Measurements from ENCODE around the gene PRXL2A.

Gene PRXL2A

GRCh38 chr10:80458638-80459037 lies 50.3 kb downstream of the PRXL2A start:
- H3K27me3 ChIP-seq (ENCODE audit: control insufficient read depth, insufficient read depth, low read length): peaks cover 6% of the 10 kb centered on the region
- no peak overlapping the region for H3K9ac ChIP-seq (ENCODE audit: low read depth, low read length)
- peaks cover 23% of the 10 kb centered on the region for H3K4me1 ChIP-seq (ENCODE audit: control insufficient read depth, insufficient read depth, low read length)
- no peaks in the 10 kb centered on the region for H3K36me3 ChIP-seq (ENCODE audit: control insufficient read depth, insufficient read depth, low read length)
- H3K4me3 ChIP-seq (ENCODE audit: low read depth, low read length): no peak overlapping the region
- no peaks in the 10 kb centered on the region for H3K9me3 ChIP-seq (ENCODE audit: control insufficient read depth, insufficient read depth, low read length)

DNA sequence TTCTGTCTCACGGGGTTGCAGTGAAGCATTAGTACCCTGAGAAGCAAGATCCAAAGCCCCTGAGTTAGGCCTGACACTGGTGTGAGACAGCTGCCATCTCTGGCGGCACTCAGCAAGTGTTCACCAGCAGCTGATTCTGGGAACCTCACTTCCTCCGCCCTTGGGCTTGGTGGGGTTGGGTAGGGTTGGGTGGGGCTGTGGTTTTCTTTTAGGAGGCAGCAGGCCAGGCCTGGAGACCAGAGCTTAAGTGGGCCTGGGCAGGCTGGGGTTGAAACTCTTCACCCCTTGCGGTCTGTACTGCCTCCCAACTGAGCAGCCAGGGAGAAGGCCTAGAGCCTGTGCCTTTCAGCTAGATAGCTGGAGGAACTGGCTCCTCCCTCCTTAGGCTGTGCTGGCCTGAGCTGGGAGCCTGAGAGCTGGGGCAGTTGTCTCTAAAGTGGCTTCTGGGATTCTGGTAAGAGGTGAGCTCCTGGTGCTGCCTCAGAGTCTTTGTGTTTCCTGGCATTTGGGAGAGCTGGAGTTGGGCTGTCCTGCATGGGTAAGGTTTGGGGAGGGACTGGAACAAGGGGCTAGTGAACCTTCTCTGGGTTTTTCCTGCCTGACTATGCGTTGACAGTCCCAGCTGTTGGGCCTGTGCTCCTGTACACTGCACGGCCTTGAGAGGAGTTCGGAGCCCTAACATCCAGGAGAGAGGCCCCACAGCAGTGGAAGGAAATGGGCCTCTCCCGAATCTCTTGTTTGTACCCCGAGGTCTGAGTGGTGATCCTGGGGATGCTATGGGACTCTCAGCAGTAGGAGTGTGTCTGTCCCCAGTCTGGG lies 50.9 kb downstream of the PRXL2A start:
- no peak overlapping the region for H3K9ac ChIP-seq (ENCODE audit: low read depth, low read length)

DNA sequence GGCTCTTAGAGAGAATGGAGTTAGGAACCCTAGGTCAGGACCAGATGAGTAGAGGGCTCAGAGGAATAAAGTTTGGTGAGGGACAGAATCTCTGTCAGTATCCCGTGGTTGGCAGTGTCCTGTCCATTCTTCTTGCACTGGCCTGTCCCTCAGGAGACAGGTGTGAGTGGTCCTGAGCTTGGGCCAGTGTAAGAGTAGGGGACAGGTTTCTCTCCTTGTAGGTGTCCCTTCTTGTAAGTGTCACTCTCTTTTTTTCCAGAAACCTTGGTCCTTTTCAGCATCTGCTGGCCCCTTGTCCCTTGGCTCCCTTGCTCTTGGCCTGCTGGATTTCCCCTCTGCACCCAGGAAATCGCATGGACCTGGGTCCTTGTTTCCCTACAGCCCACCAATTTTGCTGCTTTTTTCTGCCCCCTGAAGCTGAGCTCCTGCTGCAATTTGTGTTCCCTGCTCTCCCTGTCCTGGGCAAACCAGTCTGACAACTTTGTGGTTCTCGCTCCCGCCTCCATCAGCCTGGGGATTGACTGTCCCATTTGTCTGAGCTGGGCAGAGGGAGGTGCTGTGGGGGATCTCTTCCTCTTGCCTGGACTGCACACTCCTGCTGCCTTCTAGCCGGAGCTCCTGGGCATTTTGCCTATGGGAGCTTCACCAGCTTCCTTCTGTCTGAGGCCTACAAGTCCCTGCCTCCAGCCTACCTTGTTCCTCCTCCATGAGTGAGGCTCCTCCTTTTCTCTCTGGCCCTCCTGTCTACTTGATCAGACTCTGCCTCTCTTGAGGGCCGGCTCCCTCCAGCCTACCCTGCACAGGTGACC lies 52.3 kb downstream of the PRXL2A start:
- Histone ChIP-seq H3K4me1 (ENCODE audit: control insufficient read depth, insufficient read depth, low read length) (peaks cover 38% of the 10 kb centered on the region), H3K9ac (ENCODE audit: low read depth, low read length) (peak overlapping the region; percentile 47), H3K4me3 (ENCODE audit: low read depth, low read length) (no peak overlapping the region), H3K27me3 (ENCODE audit: control insufficient read depth, insufficient read depth, low read length) (peaks cover 6% of the 10 kb centered on the region), H3K36me3 (ENCODE audit: control insufficient read depth, insufficient read depth, low read length) (no peaks in the 10 kb centered on the region), H3K9me3 (ENCODE audit: control insufficient read depth, insufficient read depth, low read length) (no peaks in the 10 kb centered on the region)

More for the DNA sequence above, 50.9 kb downstream of the PRXL2A start:
- H3K36me3 ChIP-seq (ENCODE audit: control insufficient read depth, insufficient read depth, low read length): no peaks in the 10 kb centered on the region
- peaks cover 6% of the 10 kb centered on the region for H3K27me3 ChIP-seq (ENCODE audit: control insufficient read depth, insufficient read depth, low read length)
- no peaks in the 10 kb centered on the region for H3K9me3 ChIP-seq (ENCODE audit: control insufficient read depth, insufficient read depth, low read length)
- peaks cover 29% of the 10 kb centered on the region for H3K4me1 ChIP-seq (ENCODE audit: control insufficient read depth, insufficient read depth, low read length)
- H3K4me3 ChIP-seq (ENCODE audit: low read depth, low read length): no peak overlapping the region

GRCh38 chr10:80461208-80462183 lies 53.1 kb downstream of the PRXL2A start:
- Histone ChIP-seq H3K9ac (ENCODE audit: low read depth, low read length) (peak overlapping the region; percentile 47), H3K4me3 (ENCODE audit: low read depth, low read length) (no peak overlapping the region)

GRCh38 chr10:80462299-80462980 lies 54.1 kb downstream of the PRXL2A start:
- Histone ChIP-seq H3K27me3 (ENCODE audit: control insufficient read depth, insufficient read depth, low read length) (peaks cover 5% of the 10 kb centered on the region), H3K4me3 (ENCODE audit: low read depth, low read length) (no peak overlapping the region), H3K9ac (ENCODE audit: low read depth, low read length) (no peak overlapping the region), H3K9me3 (ENCODE audit: control insufficient read depth, insufficient read depth, low read length) (no peaks in the 10 kb centered on the region), H3K36me3 (ENCODE audit: control insufficient read depth, insufficient read depth, low read length) (no peaks in the 10 kb centered on the region), H3K4me1 (ENCODE audit: control insufficient read depth, insufficient read depth, low read length) (peaks cover 43% of the 10 kb centered on the region)

More at GRCh38 chr10:80461208-80462183, 53.1 kb downstream of the PRXL2A start:
- H3K36me3 ChIP-seq (ENCODE audit: control insufficient read depth, insufficient read depth, low read length): no peaks in the 10 kb centered on the region
- no peaks in the 10 kb centered on the region for H3K9me3 ChIP-seq (ENCODE audit: control insufficient read depth, insufficient read depth, low read length)
- peaks cover 4% of the 10 kb centered on the region for H3K27me3 ChIP-seq (ENCODE audit: control insufficient read depth, insufficient read depth, low read length)
- peaks cover 38% of the 10 kb centered on the region for H3K4me1 ChIP-seq (ENCODE audit: control insufficient read depth, insufficient read depth, low read length)

DNA sequence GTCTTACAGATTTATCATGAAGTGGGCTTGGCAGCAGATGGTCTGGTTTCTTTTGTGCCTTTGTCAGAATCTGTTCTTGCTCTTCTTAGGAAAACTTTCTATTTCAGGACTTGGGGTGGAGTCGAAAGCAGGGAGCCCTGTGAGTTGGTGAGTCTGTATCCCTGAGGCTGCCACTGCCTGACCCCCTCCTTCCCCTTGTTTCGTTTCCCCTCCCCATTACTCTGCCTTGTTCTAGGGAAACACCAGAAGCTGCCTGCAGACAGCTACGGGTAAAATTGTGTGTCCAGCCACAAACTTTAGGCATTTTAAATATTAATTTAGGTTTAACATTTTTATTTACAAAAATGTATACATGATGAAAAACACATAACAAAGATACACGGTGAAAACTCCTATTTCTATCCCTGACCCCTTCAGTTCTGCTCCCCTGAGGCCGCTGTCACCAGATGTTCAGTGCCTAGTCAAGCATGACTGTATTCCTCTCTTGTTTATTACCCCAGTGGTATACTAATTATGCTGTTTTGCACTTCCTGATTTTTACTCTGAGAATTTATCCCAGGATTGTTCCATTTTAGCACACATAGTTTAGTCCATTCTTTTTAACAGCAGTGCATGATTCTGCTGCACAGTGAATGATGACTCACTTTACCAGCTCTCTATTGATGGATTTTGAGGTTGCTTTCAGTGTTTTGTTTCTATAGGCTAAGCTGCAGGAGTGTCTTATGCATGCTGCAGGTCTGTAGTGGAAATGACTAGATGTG lies 54.8 kb downstream of the PRXL2A start:
- no peak overlapping the region for H3K9ac ChIP-seq (ENCODE audit: low read depth, low read length)
- no peaks in the 10 kb centered on the region for H3K36me3 ChIP-seq (ENCODE audit: control insufficient read depth, insufficient read depth, low read length)
- H3K27me3 ChIP-seq (ENCODE audit: control insufficient read depth, insufficient read depth, low read length): peaks cover 10% of the 10 kb centered on the region
- peaks cover 45% of the 10 kb centered on the region for H3K4me1 ChIP-seq (ENCODE audit: control insufficient read depth, insufficient read depth, low read length)
- no peaks in the 10 kb centered on the region for H3K9me3 ChIP-seq (ENCODE audit: control insufficient read depth, insufficient read depth, low read length)
- H3K4me3 ChIP-seq (ENCODE audit: low read depth, low read length): no peak overlapping the region

DNA sequence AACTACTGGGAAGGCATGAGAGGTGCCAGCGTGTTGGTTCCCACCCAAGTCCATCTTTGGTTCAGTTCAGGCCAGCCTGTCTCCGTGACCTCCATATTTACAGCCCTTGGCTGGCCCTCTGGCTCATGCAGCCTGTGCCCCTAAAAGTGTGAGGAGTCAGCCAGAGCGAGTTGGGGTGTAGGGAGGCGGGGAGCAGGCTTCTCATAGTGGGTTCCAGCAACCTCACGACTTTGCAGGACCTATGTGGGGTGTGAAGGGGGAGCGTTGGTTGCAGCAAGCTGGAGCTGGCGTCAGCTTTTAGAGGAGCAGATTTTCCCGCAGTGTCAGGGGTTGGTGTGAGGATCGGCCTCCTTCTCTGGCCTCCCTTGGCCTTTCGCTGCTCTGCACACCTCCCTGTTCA lies 55.5 kb downstream of the PRXL2A start:
- Histone ChIP-seq H3K9me3 (ENCODE audit: control insufficient read depth, insufficient read depth, low read length) (no peaks in the 10 kb centered on the region), H3K9ac (ENCODE audit: low read depth, low read length) (no peak overlapping the region), H3K4me1 (ENCODE audit: control insufficient read depth, insufficient read depth, low read length) (peaks cover 41% of the 10 kb centered on the region), H3K27me3 (ENCODE audit: control insufficient read depth, insufficient read depth, low read length) (peaks cover 12% of the 10 kb centered on the region), H3K4me3 (ENCODE audit: low read depth, low read length) (no peak overlapping the region), H3K36me3 (ENCODE audit: control insufficient read depth, insufficient read depth, low read length) (no peaks in the 10 kb centered on the region)

DNA sequence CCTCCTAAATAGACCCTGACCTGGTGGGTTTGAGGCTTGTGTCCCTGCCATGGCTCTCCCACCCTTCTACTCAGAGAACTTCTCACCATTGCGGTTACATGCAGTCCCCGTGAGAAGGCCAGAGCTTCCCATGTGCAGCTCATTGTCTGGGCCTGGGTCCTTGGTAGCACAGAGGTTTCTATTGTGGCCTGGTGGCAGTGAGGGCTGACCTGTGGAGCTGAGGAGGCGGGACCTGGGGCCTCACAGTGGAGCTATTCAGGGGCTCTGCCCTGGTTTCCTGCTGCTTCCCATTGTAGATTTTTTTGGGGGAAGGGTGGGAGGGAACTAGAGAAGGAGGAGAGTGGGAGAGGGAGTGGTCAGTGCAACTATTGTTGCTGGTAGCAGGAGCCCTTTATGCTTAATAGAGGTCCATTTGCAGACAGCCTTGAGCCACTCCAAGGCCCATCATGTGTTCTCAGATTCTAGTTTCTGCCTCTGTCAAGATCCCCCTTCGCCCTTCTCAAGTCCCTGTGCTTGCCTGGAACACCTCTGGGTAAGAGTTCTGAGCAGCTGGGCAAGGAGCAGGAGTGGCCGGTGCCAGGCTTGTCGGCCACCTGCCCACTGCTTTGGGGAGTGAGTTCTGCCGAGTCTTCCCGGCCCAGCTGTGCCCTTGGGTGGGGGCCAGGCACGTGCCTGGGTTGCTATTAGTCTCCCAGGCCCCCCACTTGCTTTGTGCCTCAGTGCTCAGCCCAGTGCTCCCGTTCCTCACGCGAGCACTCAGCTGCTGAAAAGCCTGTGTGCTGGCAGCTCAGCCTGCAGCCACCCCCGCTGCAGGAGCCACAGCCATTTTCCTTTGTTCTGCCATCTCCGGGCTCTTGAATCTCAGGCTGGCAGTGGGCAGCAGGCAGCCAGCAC lies 56.5 kb downstream of the PRXL2A start:
- H3K4me1 ChIP-seq (ENCODE audit: control insufficient read depth, insufficient read depth, low read length): peaks cover 39% of the 10 kb centered on the region
- no peaks in the 10 kb centered on the region for H3K36me3 ChIP-seq (ENCODE audit: control insufficient read depth, insufficient read depth, low read length)
- peaks cover 19% of the 10 kb centered on the region for H3K27me3 ChIP-seq (ENCODE audit: control insufficient read depth, insufficient read depth, low read length)
- H3K9me3 ChIP-seq (ENCODE audit: control insufficient read depth, insufficient read depth, low read length): no peaks in the 10 kb centered on the region
- no peak overlapping the region for H3K9ac ChIP-seq (ENCODE audit: low read depth, low read length)
- H3K4me3 ChIP-seq (ENCODE audit: low read depth, low read length): peak overlapping the region; percentile 35

DNA sequence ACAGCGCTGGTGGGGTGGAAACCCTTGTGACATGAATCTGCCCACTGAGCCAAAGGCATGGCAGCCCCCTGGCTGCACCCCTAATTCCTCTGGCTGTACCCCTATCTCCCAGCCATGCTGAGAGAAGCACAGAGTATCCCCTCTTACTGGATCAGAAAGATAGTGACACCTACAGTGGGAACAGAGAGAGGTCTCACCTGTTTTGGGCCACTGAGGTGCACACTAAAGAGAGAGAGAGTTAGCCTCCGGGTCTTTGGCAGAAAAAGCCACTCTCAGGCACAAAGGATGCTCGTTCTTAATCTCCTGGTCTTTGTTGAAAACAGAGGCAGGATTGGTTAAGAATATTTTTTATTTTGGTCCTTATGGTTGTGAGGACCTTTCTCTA lies 57.1 kb downstream of the PRXL2A start:
- no peaks in the 10 kb centered on the region for H3K9me3 ChIP-seq (ENCODE audit: control insufficient read depth, insufficient read depth, low read length)
- H3K27me3 ChIP-seq (ENCODE audit: control insufficient read depth, insufficient read depth, low read length): peaks cover 19% of the 10 kb centered on the region
- H3K4me3 ChIP-seq (ENCODE audit: low read depth, low read length): peak overlapping the region; percentile 35
- no peak overlapping the region for H3K9ac ChIP-seq (ENCODE audit: low read depth, low read length)
- peaks cover 34% of the 10 kb centered on the region for H3K4me1 ChIP-seq (ENCODE audit: control insufficient read depth, insufficient read depth, low read length)
- no peaks in the 10 kb centered on the region for H3K36me3 ChIP-seq (ENCODE audit: control insufficient read depth, insufficient read depth, low read length)
